Caco-2 (cell line): Measurements from ENCODE around the gene TLN1. TPM values are rescaled to one million over a fixed set of nuclear protein-coding genes. Genes with fewer than 3 reads are reported as not detected.
A peak's percentile ranks its signal among the peaks of the same experiment; 100 is the strongest.

Experiments
- BruUV-seq: library from RNA; stranded (reverse); fragments of 400-500 nt; replicated peaks from 2 replicates; lab custom pipeline; 2021; lab: Mats Ljungman, UMichigan
- CTCF ChIA-PET: fragments of 300-600 bp; sonication (Branson Sonifier 250); formaldehyde crosslinking; loops from one replicate; lab custom pipeline; 2022; ENCODE audit warnings: antibody characterized with exemption; lab: Charles Lee
- POLR2A ChIA-PET: fragments of 300-600 bp; sonication (Branson Sonifier 250); formaldehyde crosslinking; loops from one replicate; lab custom pipeline; 2022; ENCODE audit warnings: antibody characterized with exemption; lab: Charles Lee
- DNase-seq, 2 experiments: peaks; one replicate each; pipeline versions ENCODE4 v3.0.0 to v3.0.0-alpha.2; 2020 to 2022
- H3K27me3 ChIP-seq: replicated peaks from 2 replicates; pipeline ENCODE4 v1.6.0; 2011; ENCODE audit warnings: low read length; ENCODE audit not compliant: control insufficient read depth, insufficient read depth
- H3K36me3 ChIP-seq: 2 replicates; pipeline ENCODE4 v1.5.1; 2011; ENCODE audit warnings: low read length; ENCODE audit not compliant: control insufficient read depth, insufficient read depth
- H3K4me1 ChIP-seq: fragments of 250-450 bp; sonication (Bioruptor Pico); 2 replicates; pipeline ENCODE4 v1.5.1; 2020; ENCODE audit warnings: mild to moderate bottlenecking
- H3K4me3 ChIP-seq: 2 replicates; pipeline ENCODE4 v1.5.1; 2011; ENCODE audit warnings: low read depth, mild to moderate bottlenecking, control low read depth, low read length
- H3K9me3 ChIP-seq: fragments of 250-450 bp; sonication (Bioruptor Pico); 2 replicates; pipeline ENCODE4 v1.5.1; 2020; ENCODE audit warnings: mild to moderate bottlenecking, moderate library complexity
- H3K27ac Mint-ChIP-seq: one replicate; pipeline ENCODE4 v1.8.0; 2022; ENCODE audit warnings: mixed read lengths; ENCODE audit not compliant: unreplicated experiment
- H3K27me3 Mint-ChIP-seq: one replicate; pipeline ENCODE4 v1.8.0; 2022; ENCODE audit warnings: mixed read lengths; ENCODE audit not compliant: insufficient read depth, unreplicated experiment
- H3K36me3 Mint-ChIP-seq: one replicate; pipeline ENCODE4 v1.8.0; 2022; ENCODE audit warnings: mild to moderate bottlenecking, mixed read lengths; ENCODE audit not compliant: insufficient read depth, unreplicated experiment
- H3K4me1 Mint-ChIP-seq: one replicate; pipeline ENCODE4 v1.8.0; 2022; ENCODE audit warnings: low read depth, mixed read lengths; ENCODE audit not compliant: unreplicated experiment
- H3K4me3 Mint-ChIP-seq: one replicate; pipeline ENCODE4 v1.8.0; 2022; ENCODE audit warnings: mild to moderate bottlenecking, moderate library complexity, mixed read lengths; ENCODE audit not compliant: unreplicated experiment
- H3K9me3 Mint-ChIP-seq: one replicate; pipeline ENCODE4 v1.8.0; 2022; ENCODE audit warnings: mixed read lengths; ENCODE audit not compliant: unreplicated experiment
- intact Hi-C: fragments of 100-400 bp; cut with micrococcal nuclease; formaldehyde crosslinking; loops from one replicate; pipeline ENCODE4 v1.10.0; 2022; ENCODE audit not compliant: unreplicated experiment
- total RNA-seq: library from RNA; stranded (reverse); gene quantifications from 2 replicates; pipeline ENCODE4 v1.2.3, GENCODE V29; 2022
- TF ChIP-seq, protein P1 (sequence below), 2 experiments: fragments of 200-600 bp in 1 of 2; IDR thresholded peaks; 1 replicate in 1 of 2; 2 replicates in 1 of 2; pipeline versions ENCODE4 v1.5.1 to v1.8.0; 2011 to 2022; ENCODE audit warnings: antibody characterized with exemption in 1 of 2, control low read depth in 1 of 2, inconsistent platforms in 1 of 2, low read depth in 1 of 2, low read length in 1 of 2, mild to moderate bottlenecking in 1 of 2, moderate library complexity in 1 of 2; ENCODE audit not compliant: insufficient read depth in 1 of 2, severe bottlenecking in 1 of 2, unreplicated experiment in 1 of 2

Gene TLN1
- total RNA-seq, 1 experiment from 2014 or later = 147 TPM

DNA sequence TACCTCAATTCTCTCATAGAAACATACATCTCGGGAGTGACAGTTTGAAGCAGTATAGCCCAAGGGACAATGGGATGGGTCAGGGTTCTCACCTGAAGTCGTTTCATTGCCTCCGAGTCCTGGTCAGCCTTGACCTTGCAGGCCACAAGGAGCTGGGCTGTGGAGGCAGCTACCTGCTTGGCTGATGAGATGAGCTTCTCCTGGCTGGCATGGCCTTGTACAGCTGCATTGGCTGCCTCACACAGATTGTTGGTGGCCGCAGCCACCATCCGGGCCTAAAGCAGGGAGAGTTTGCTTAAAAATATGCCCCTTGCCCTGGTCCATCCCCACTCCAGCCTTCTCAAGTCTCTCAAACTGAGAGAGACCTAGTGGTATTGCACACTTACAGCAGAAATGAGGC lies 33.8 kb downstream of the TLN1 start:
- ChIA-PET POLR2A (no interaction called here), CTCF (interaction anchor here (0.7 to 4.8 kb wide), 3 partner anchors 25 to 40 kb away, joined by 3 to 35 read pairs (median 5); partner anchors contain the start of genes ARHGEF39, CA9, CCDC107 and RMRP)

DNA sequence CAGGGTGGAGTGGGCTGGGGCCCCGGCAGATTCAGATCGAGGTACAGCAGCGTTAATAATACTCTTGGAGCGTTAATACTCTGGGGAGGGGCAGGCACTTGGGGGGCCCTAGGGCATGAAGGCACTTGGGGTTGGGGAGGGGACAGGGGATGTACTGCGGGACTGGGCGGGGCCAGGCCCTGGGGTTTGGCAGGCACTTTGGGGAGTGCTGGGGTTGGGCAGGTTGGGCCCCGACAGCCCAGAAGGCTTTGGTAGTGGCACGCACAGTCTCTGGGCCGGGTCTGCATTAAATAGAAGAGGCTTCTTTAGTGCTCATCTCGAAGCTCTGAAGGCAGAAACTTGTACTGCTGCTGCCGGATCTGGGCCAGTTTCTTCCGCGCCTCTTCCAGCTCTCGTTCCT lies 34.5 kb downstream of the TLN1 start:
- Mint-ChIP-seq H3K4me3 (no peak overlapping the region), H3K27ac (no peak overlapping the region), H3K9me3 (no peaks in the 10 kb centered on the region), H3K27me3 (no peaks in the 10 kb centered on the region), H3K4me1 (no peaks in the 10 kb centered on the region), H3K36me3 (peaks cover 15% of the 10 kb centered on the region)
- no peak for DNase-seq
- Histone ChIP-seq H3K36me3 (peaks cover 1% of the 10 kb centered on the region), H3K4me3 (no peak overlapping the region), H3K9me3 (no peaks in the 10 kb centered on the region), H3K4me1 (peaks cover 8% of the 10 kb centered on the region), H3K27me3 (no peaks in the 10 kb centered on the region)
- POLR2A ChIA-PET = interaction anchor here (1.2 to 1.5 kb wide), 2 partner anchors 36 to 51 kb away, joined by 7 to 8 read pairs; no protein-coding TSS in a partner anchor
- TF ChIP-seq, protein P1, sequence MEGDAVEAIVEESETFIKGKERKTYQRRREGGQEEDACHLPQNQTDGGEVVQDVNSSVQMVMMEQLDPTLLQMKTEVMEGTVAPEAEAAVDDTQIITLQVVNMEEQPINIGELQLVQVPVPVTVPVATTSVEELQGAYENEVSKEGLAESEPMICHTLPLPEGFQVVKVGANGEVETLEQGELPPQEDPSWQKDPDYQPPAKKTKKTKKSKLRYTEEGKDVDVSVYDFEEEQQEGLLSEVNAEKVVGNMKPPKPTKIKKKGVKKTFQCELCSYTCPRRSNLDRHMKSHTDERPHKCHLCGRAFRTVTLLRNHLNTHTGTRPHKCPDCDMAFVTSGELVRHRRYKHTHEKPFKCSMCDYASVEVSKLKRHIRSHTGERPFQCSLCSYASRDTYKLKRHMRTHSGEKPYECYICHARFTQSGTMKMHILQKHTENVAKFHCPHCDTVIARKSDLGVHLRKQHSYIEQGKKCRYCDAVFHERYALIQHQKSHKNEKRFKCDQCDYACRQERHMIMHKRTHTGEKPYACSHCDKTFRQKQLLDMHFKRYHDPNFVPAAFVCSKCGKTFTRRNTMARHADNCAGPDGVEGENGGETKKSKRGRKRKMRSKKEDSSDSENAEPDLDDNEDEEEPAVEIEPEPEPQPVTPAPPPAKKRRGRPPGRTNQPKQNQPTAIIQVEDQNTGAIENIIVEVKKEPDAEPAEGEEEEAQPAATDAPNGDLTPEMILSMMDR (IDR thresholded peaks at IDR 0.05; ENCODE audit: insufficient read depth in 1 of 2, low read depth in 1 of 2, low read length in 1 of 2, severe bottlenecking in 1 of 2, unreplicated experiment in 1 of 2) = no peak
- TSS peak; percentile 88 for BruUV-seq
- CTCF ChIA-PET = interaction anchor here (1.2 to 4.8 kb wide), 10 partner anchors 11 to 94 kb away, joined by 3 to 35 read pairs (median 6); partner anchors contain the start of genes ARHGEF39, CA9, GBA2 and RGP1
- intact Hi-C loops = no loop called here

More for the DNA sequence above, 33.8 kb downstream of the TLN1 start:
- no peak for DNase-seq
- Mint-ChIP-seq H3K27ac (no peak overlapping the region), H3K36me3 (peaks cover 21% of the 10 kb centered on the region), H3K4me1 (no peaks in the 10 kb centered on the region), H3K27me3 (no peaks in the 10 kb centered on the region), H3K9me3 (no peaks in the 10 kb centered on the region), H3K4me3 (no peak overlapping the region)
- Histone ChIP-seq H3K9me3 (no peaks in the 10 kb centered on the region), H3K36me3 (peaks cover 1% of the 10 kb centered on the region), H3K4me1 (peaks cover 8% of the 10 kb centered on the region), H3K4me3 (no peak overlapping the region), H3K27me3 (no peaks in the 10 kb centered on the region)
- intact Hi-C loops = no loop called here
- TF ChIP-seq, protein P1 (IDR thresholded peaks at IDR 0.05; ENCODE audit: insufficient read depth in 1 of 2, low read depth in 1 of 2, low read length in 1 of 2, severe bottlenecking in 1 of 2, unreplicated experiment in 1 of 2) = no peak
- no TSS peak for BruUV-seq

DNA sequence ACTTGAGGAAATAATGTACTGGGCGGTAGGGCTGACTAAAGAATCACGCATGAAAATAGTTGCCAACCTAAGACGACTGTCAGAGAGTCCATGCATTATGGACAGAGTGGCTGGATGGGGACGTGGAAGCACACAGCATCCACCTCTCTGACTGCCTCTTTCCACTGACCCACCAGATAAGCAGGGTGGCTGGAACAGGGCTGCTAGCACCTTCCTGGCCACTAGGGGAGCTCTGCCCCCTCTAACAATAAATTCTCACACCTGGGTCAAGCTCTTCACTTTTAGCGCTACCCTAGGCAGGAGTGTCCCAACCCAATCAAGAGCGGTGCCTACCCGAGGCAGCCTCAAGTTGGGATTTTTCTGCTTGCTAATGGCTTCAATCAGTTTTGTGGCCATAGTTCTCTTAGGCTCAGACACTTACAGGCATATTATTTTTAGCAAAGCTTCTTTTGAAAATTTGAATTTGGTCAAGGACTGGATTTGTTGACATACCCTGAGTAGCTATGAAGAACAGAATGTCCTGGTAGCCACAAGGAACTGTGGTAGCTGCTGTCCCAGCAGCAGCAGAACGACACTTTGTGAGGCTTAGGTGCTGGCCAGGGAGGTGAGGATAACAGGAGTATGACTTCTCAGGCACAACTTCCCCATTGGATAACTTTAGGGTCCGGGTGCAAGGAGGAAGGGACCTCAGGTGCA lies 35.3 kb downstream of the TLN1 start:
- peaks cover 15% of the 10 kb centered on the region for H3K36me3 Mint-ChIP-seq
- H3K27ac Mint-ChIP-seq = no peak overlapping the region
- H3K4me3 ChIP-seq = no peak overlapping the region
- DNase-seq = peak; percentile 68 to 76
- no peaks in the 10 kb centered on the region for H3K9me3 Mint-ChIP-seq
- no peaks in the 10 kb centered on the region for H3K4me1 Mint-ChIP-seq
- no peaks in the 10 kb centered on the region for H3K9me3 ChIP-seq
- H3K4me3 Mint-ChIP-seq = no peak overlapping the region
- no peaks in the 10 kb centered on the region for H3K27me3 ChIP-seq
- peaks cover 8% of the 10 kb centered on the region for H3K4me1 ChIP-seq
- peaks cover 1% of the 10 kb centered on the region for H3K36me3 ChIP-seq
- POLR2A ChIA-PET = interaction anchor here (0.5 to 1.6 kb wide), 5 partner anchors 31 to 50 kb away, joined by 3 to 9 read pairs (median 7); partner anchors contain the start of gene ARHGEF39
- BruUV-seq = no TSS peak
- TF ChIP-seq, protein P1 (IDR thresholded peaks at IDR 0.05; ENCODE audit: insufficient read depth in 1 of 2, low read depth in 1 of 2, low read length in 1 of 2, severe bottlenecking in 1 of 2, unreplicated experiment in 1 of 2) = peak; percentile 70 to 90
- intact Hi-C loops = loop anchor here (1.0 kb wide), 2 partner anchors 27 to 36 kb away; partner anchors contain the start of genes CREB3 and TLN1
- CTCF ChIA-PET = interaction anchor here (0.5 to 4.8 kb wide), 24 partner anchors 9 to 1848 kb away, joined by 3 to 35 read pairs (median 4); partner anchors contain the start of genes ARHGEF39, CA9, CCDC107 and CREB3
- H3K27me3 Mint-ChIP-seq = no peaks in the 10 kb centered on the region
